AG10803 (cell line): Measurements from ENCODE around the gene ADAM12.

ENCODE experiments used
- DNase-seq: peaks from one replicate; pipeline ENCODE4 v3.0.0; 2010; ENCODE audit warnings: low read depth
- H3K4me3 ChIP-seq: 2 replicates; pipeline ENCODE4 v1.5.1; 2011; ENCODE audit warnings: mild to moderate bottlenecking, low read length, control low read depth
- TF ChIP-seq, protein P1 (sequence below): conservative IDR thresholded peaks from 2 replicates; pipeline ENCODE4 v1.5.1; 2011; ENCODE audit warnings: mild to moderate bottlenecking, low read length, control low read depth, inconsistent platforms

The ADAM12 gene

DNA sequence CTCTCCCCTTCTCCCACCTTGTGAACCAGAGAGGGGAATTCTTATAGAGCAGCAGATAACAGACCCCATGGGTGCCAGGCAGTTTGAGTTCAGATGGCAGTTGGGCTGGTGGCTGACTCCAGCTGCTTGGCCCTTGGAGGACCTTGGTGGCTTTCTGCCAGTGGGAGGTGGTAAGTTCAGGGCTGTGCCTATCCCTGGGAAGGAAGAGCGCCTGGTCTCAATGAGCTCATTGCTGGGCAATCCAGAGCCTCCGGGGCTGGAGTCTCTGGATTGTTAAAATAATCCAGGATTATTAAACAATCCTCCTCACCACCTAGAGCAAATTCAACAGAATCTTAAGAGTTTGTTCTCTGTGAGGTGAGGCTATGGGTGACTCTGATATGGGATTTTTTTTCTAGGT lies 386.7 kb downstream of the ADAM12 start:
- no peak overlapping the region for H3K4me3 ChIP-seq
- DNase-seq, result peak; percentile 45
- TF ChIP-seq, protein P1, sequence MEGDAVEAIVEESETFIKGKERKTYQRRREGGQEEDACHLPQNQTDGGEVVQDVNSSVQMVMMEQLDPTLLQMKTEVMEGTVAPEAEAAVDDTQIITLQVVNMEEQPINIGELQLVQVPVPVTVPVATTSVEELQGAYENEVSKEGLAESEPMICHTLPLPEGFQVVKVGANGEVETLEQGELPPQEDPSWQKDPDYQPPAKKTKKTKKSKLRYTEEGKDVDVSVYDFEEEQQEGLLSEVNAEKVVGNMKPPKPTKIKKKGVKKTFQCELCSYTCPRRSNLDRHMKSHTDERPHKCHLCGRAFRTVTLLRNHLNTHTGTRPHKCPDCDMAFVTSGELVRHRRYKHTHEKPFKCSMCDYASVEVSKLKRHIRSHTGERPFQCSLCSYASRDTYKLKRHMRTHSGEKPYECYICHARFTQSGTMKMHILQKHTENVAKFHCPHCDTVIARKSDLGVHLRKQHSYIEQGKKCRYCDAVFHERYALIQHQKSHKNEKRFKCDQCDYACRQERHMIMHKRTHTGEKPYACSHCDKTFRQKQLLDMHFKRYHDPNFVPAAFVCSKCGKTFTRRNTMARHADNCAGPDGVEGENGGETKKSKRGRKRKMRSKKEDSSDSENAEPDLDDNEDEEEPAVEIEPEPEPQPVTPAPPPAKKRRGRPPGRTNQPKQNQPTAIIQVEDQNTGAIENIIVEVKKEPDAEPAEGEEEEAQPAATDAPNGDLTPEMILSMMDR, result no peak

DNA sequence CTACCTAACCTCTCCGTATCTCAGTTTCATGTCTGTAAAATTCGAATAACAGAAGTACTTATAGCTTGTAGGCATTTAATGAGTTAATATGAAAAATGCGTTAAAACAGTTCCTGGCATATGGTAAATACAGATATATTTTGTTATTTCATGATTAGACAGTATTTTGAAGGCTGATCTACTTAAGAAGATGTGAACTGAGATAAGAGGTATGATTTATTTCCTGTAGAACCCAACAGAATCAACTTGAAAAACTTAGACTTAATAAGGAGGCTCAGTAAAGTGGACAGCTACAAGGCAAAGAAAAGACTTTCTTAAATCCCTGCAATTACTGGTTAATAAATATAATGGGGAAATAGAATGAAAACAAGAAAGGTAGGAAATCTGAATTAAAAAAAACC lies 388.6 kb downstream of the ADAM12 start:
- DNase-seq, result no peak
- H3K4me3 ChIP-seq, result no peak overlapping the region
- TF ChIP-seq, protein P1, result no peak

DNA sequence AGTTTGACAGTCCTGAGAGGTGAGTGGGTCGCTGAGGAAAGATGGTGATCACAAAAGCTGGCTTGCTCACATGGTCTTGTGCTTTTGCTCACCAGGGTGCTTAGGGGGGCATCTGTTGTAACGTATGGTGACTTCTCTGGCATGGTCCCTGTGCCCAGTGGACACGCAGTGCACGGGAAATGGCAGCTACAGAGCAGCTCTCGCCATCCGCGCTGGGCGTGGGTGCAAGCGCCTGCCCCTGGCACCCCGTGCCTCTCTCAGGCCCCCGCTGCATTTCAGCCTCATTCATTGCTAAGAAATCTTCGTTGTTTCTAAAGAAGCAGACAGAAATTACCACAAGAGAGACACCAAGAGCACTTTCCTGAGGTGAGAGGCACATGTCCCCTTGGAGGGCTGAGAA lies 390.7 kb downstream of the ADAM12 start:
- no peak for DNase-seq
- TF ChIP-seq, protein P1, result no peak
- H3K4me3 ChIP-seq, result no peak overlapping the region

DNA sequence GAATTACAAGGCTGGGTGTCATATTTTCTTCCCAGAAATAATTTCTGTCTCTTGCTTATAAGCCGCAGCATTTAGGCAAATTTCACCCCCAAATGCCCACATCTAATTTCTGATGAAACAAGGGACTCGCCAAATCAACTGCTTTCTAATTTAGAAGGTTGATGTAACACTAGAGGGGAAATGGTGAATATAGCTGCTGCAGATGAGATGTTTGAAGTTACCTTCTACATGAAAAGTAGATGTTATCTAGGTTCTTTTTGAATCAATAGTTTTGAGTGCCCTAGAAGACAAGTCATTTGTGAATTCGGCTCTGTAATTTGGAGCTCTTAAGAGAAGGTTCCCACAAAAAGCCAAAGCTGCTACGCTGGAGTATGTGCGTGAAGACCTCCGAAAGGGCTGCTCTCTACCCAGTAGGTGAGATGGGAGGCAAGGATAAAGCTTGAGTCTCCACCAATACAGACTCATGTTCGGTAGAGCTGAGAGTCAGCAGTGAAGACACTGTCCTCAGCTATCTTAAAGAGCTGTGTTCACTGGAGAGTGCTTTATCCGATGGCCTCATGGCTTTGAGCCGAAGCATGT lies 392.5 kb downstream of the ADAM12 start:
- DNase-seq, result no peak
- H3K4me3 ChIP-seq, result no peak overlapping the region
- TF ChIP-seq, protein P1, result no peak

DNA sequence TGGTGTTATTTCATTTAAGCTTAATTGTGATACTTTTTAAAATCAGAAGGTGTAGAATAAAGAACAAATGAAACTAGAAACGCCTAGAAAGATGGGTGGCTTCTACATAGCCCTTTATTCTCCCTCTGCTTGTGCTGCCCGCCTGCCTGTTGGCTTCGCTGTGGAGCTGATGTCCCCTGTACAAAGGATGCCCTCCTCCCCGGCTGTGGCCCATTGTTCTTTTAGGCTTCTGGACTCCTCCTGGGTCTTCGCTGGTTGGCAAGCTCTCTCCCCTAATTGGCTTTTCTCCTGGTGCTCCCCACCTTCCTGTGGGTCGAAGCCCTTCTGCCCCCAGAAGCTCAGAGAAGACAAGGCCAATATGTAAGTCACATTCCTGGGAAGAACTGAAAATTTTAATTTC lies 393.7 kb downstream of the ADAM12 start:
- no peak overlapping the region for H3K4me3 ChIP-seq
- TF ChIP-seq, protein P1, result no peak
- DNase-seq, result no peak

DNA sequence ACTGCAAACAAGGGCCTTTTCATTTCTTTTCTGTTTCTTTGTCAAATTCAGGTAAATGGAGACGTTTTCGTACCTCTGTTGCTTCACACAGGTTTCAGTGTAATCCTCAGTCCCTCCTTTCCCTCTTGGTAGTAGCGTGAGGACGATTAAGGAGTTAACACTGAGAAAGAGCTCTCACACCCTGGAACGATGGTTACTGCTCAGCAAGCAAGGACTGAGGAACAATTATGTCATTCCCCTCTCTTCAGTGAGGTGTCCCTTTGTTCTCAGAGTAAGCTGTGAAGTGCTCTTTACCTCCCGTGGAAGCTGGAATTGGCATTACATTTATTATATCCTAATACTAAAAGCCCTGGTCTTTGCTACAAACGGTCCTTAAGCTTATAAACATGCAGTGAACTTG lies 396.0 kb downstream of the ADAM12 start:
- DNase-seq, result no peak
- TF ChIP-seq, protein P1, result no peak

DNA sequence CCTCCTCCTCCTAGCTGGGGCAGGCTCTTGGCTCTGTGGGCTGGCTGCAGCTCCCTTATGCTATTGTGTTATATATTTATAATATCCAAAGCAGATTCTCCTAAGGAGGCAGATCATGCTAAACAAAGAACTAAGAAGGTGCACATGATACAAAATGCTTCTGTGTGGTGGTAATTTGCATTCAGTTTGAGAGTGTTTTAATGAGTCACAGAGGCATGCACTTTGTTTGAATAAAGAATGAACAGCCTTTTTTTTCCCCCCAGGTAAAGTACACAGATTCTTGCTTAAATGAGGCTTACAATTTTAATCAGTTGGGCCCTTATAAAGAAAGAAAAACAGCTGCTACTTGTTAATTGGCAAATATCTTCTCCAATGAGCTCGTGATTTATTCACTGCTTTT lies 396.9 kb downstream of the ADAM12 start:
- TF ChIP-seq, protein P1, result no peak
- H3K4me3 ChIP-seq, result no peak overlapping the region
- DNase-seq, result no peak

More for the DNA sequence above, 396.0 kb downstream of the ADAM12 start:
- no peak overlapping the region for H3K4me3 ChIP-seq
